B cell (primary cell): ENCODE results near the gene KNL1. TPM values are rescaled to one million over a fixed set of nuclear protein-coding genes. Genes with fewer than 3 reads are reported as not detected.

ENCODE experiments used
- ATAC-seq: fragments of 200-7000 bp; cut with Tn5 transposase; one replicate; pipeline ENCODE4 v1.10.0; 2021; ENCODE audit warnings: low read depth, mild to moderate bottlenecking, moderate number of reproducible peaks, moderate library complexity
- CTCF ChIA-PET: fragments of 350-600 bp; sonication (Branson Sonifier 250); formaldehyde crosslinking; loops from one replicate; lab custom pipeline; 2021; ENCODE audit warnings: antibody characterized with exemption, inconsistent platforms; lab: Charles Lee
- POLR2A ChIA-PET: fragments of 350-600 bp; sonication (Branson Sonifier 250); formaldehyde crosslinking; loops from one replicate; lab custom pipeline; 2021; ENCODE audit warnings: antibody characterized with exemption; lab: Charles Lee
- DNase-seq: peaks from one replicate; pipeline ENCODE4 v3.0.0; 2013
- H2AFZ ChIP-seq: 2 replicates; pipeline ENCODE4 v1.6.1; 2012; ENCODE audit warnings: mild to moderate bottlenecking, low read depth, low read length; ENCODE audit not compliant: insufficient read depth, poor library complexity, severe bottlenecking
- H3K27ac ChIP-seq, 2 donors: 1 replicate in 1 of 2; 2 replicates in 1 of 2; pipeline ENCODE4 v1.5.1; 2012 to 2013; ENCODE audit warnings: low read length in 2 of 2, mild to moderate bottlenecking in 2 of 2, moderate library complexity in 1 of 2
- H3K27me3 ChIP-seq, 4 experiments: fragments of 200-600 bp in 1 of 4; sonication (generic) in 1 of 4; replicated peaks in 1 of 4; 1 replicate in 2 of 4; 2 replicates in 2 of 4; pipeline versions ENCODE4 v1.6.1 to v1.7.0; 2013 to 2016; ENCODE audit warnings: low read length in 3 of 4, mild to moderate bottlenecking in 2 of 4, mixed read lengths in 1 of 4, moderate library complexity in 1 of 4; ENCODE audit not compliant: insufficient read depth in 4 of 4, control insufficient read depth in 3 of 4; ENCODE audit errors: control extremely low read depth in 1 of 4
- H3K36me3 ChIP-seq, 2 experiments: replicated peaks in 1 of 2; 1 replicate in 1 of 2; 2 replicates in 1 of 2; pipeline versions ENCODE4 v1.6.1 to v1.7.1; 2013; ENCODE audit warnings: low read length in 1 of 2; ENCODE audit not compliant: insufficient read depth in 2 of 2, control insufficient read depth in 1 of 2; ENCODE audit errors: control extremely low read depth in 1 of 2, extremely low read depth in 1 of 2
- H3K4me1 ChIP-seq, 2 donors: fragments of 200-600 bp in 1 of 2; sonication (generic) in 1 of 2; 1 replicate in 1 of 2; 2 replicates in 1 of 2; pipeline versions ENCODE4 v1.5.1 to v1.6.1; 2013 to 2017; ENCODE audit warnings: low read length in 2 of 2; ENCODE audit not compliant: control insufficient read depth in 2 of 2, insufficient read depth in 2 of 2
- H3K4me2 ChIP-seq: replicated peaks from 2 replicates; pipeline ENCODE3; 2012; ENCODE audit warnings: mild to moderate bottlenecking, low read depth, low read length; ENCODE audit not compliant: poor library complexity, severe bottlenecking
- H3K4me3 ChIP-seq, 5 experiments: fragments of 200-600 bp in 1 of 5; sonication (generic) in 1 of 5; 1 replicate in 3 of 5; 2 replicates in 2 of 5; pipeline versions ENCODE4 v1.5.1 to v1.7.0; 2011 to 2016; ENCODE audit warnings: low read length in 4 of 5, mild to moderate bottlenecking in 4 of 5, low read depth in 2 of 5, control low read depth in 1 of 5, moderate library complexity in 1 of 5; ENCODE audit not compliant: insufficient read depth in 1 of 5; ENCODE audit errors: control extremely low read depth in 1 of 5, extremely low read depth in 1 of 5
- H3K79me2 ChIP-seq: fragments of 200-600 bp; sonication (generic); one replicate; pipeline ENCODE4 v1.6.0; 2016; ENCODE audit warnings: low read length; ENCODE audit not compliant: control insufficient read depth, insufficient read depth
- H3K9ac ChIP-seq: fragments of 200-600 bp; sonication (generic); 2 replicates; pipeline ENCODE4 v1.6.1; 2017; ENCODE audit warnings: mild to moderate bottlenecking, low read length, moderate library complexity
- H3K9me3 ChIP-seq, 3 donors: one replicate each; pipeline versions ENCODE4 v1.6.1 to v1.7.1; 2013; ENCODE audit warnings: low read length in 2 of 3; ENCODE audit not compliant: control insufficient read depth in 2 of 3, insufficient read depth in 1 of 3; ENCODE audit errors: control extremely low read depth in 1 of 3
- H4K20me1 ChIP-seq: 2 replicates; pipeline ENCODE4 v1.6.0; 2012; ENCODE audit warnings: mild to moderate bottlenecking, low read length; ENCODE audit not compliant: insufficient read depth, control insufficient read depth, poor library complexity, severe bottlenecking
- H3K27ac Mint-ChIP-seq: one replicate; pipeline ENCODE4 v1.8.0; 2021; ENCODE audit warnings: mixed read lengths
- H3K27me3 Mint-ChIP-seq: one replicate; pipeline ENCODE4 v1.8.0; 2021; ENCODE audit warnings: mixed read lengths
- H3K4me1 Mint-ChIP-seq: one replicate; pipeline ENCODE4 v1.8.0; 2021; ENCODE audit warnings: mixed read lengths
- H3K4me3 Mint-ChIP-seq: one replicate; pipeline ENCODE4 v1.8.0; 2021; ENCODE audit warnings: mixed read lengths
- H3K9me3 Mint-ChIP-seq: one replicate; pipeline ENCODE4 v1.8.0; 2022; ENCODE audit warnings: mixed read lengths; ENCODE audit not compliant: insufficient read depth
- CTCF ChIP-seq: fragments of 200-600 bp; IDR thresholded peaks from one replicate; pipeline ENCODE4 v1.8.0; 2022; ENCODE audit warnings: antibody characterized with exemption, mild to moderate bottlenecking
- EZH2 ChIP-seq: IDR thresholded peaks from 2 replicates; pipeline ENCODE4 v1.6.1; 2012; ENCODE audit warnings: borderline replicate concordance, low read depth, mild to moderate bottlenecking, moderate library complexity, low read length; ENCODE audit not compliant: insufficient read depth, poor library complexity, severe bottlenecking
- WGBS: methylation state at CpG from one replicate; pipeline ENCODE4 v1.1.5; 2013; ENCODE audit warnings: missing lambda C conversion rate; ENCODE audit not compliant: insufficient coverage; 5-methylcytosine and 5-hydroxymethylcytosine counted together
- intact Hi-C: fragments of 100-400 bp; cut with micrococcal nuclease; formaldehyde crosslinking; loops from one replicate; pipeline ENCODE4 v1.10.0; 2022
- polyA plus RNA-seq: library from polyadenylated mRNA; depleted of rRNA; stranded (reverse); fragments of >200 nt; gene quantifications from 2 replicates; pipeline ENCODE4 v1.2.3, GENCODE V29; 2012
- total RNA-seq, 2 donors: library from RNA; stranded (reverse); fragments of 120-200 nt in 1 of 2; gene quantifications; 1 replicate in 1 of 2; 2 replicates in 1 of 2; pipeline versions ENCODE4 v1.2.3 to v1.2.4, GENCODE V29; 2013 to 2022

Gene KNL1
- total and polyA plus RNA-seq, 2 donors (not counting 1 experiment from before 2014, with no cell fraction given) = 0.91 to 4.0 TPM

GRCh38 chr15:40684381-40684780 lies 90.3 kb downstream of the KNL1 start:
- DNase-seq (no peak), ATAC-seq (no peak)
- H3K36me3 ChIP-seq = no peaks in the 10 kb centered on the region
- ChIA-PET CTCF (interaction anchor here (1.0 kb wide), 1 partner anchor 98 kb away, joined by 7 read pairs; no protein-coding TSS in a partner anchor), POLR2A (no interaction called here)
- H3K27ac Mint-ChIP-seq = peak overlapping the region; percentile 41
- peaks cover 9% of the 10 kb centered on the region for H3K79me2 ChIP-seq
- no peak overlapping the region for H3K4me3 Mint-ChIP-seq
- no peak overlapping the region for H3K4me3 ChIP-seq
- H3K9me3 Mint-ChIP-seq = no peaks in the 10 kb centered on the region
- peaks cover 11 to 15% of the 10 kb centered on the region in 2 donors for H3K4me1 ChIP-seq
- peaks cover 12% of the 10 kb centered on the region for H3K4me1 Mint-ChIP-seq
- H3K27me3 Mint-ChIP-seq = no peaks in the 10 kb centered on the region
- TF ChIP-seq EZH2 (no peak), CTCF (no peak)
- no peak overlapping the region for H3K27ac ChIP-seq
- no peak overlapping the region for H2AFZ ChIP-seq
- H3K27me3 ChIP-seq = no peaks in the 10 kb centered on the region
- H3K9ac ChIP-seq = no peak overlapping the region
- intact Hi-C loops = no loop called here
- H3K4me2 ChIP-seq = no peak overlapping the region
- H3K9me3 ChIP-seq = no peaks in the 10 kb centered on the region
- no peaks in the 10 kb centered on the region for H4K20me1 ChIP-seq

- no peaks in the 10 kb centered on the region for H3K27me3 ChIP-seq
- H3K4me1 ChIP-seq = peaks cover 6 to 8% of the 10 kb centered on the region in 2 donors
- no peaks in the 10 kb centered on the region for H3K9me3 ChIP-seq
- POLR2A ChIA-PET = no interaction called here
- CTCF ChIA-PET = interaction anchor here (0.6 kb wide), 1 partner anchor 31 kb away, joined by 3 read pairs; no protein-coding TSS in a partner anchor
- H3K4me2 ChIP-seq = no peak overlapping the region
- peaks cover 7% of the 10 kb centered on the region for H3K4me1 Mint-ChIP-seq
- no peak overlapping the region for H3K27ac Mint-ChIP-seq
- H2AFZ ChIP-seq = no peak overlapping the region
- peaks cover 9% of the 10 kb centered on the region for H3K79me2 ChIP-seq
- H3K9ac ChIP-seq = no peak overlapping the region
- DNase-seq (no peak), ATAC-seq (no peak)
- no peak overlapping the region for H3K4me3 ChIP-seq
- H3K36me3 ChIP-seq = no peaks in the 10 kb centered on the region
- intact Hi-C loops = no loop called here
- TF ChIP-seq EZH2 (no peak), CTCF (no peak)
- no peaks in the 10 kb centered on the region for H4K20me1 ChIP-seq
- WGBS = 96% methylated on average over 2 of the region's 2 CpGs
- no peak overlapping the region for H3K4me3 Mint-ChIP-seq
- no peaks in the 10 kb centered on the region for H3K27me3 Mint-ChIP-seq
- no peak overlapping the region for H3K27ac ChIP-seq
- no peaks in the 10 kb centered on the region for H3K9me3 Mint-ChIP-seq
These were observed 91.3 kb downstream of the KNL1 start for GRCh38 chr15:40685376-40685775.
